ENCODE data around the gene GPC5. TPM values are rescaled to one million over a fixed set of nuclear protein-coding genes. Genes with fewer than 3 reads are reported as not detected.

Gene GPC5
- total and polyA plus RNA-seq, 9 donors, result 0.10 to 1.5 (median 0.38) TPM

- H3K27ac ChIP-seq, result no peak overlapping the region
- intact Hi-C loops (cut with DNase I), result no loop called here
- DNase-seq, result no peak
- no peaks in the 10 kb centered on the region for H3K36me3 ChIP-seq
- no peak overlapping the region for H3K4me3 ChIP-seq
- H3K27me3 ChIP-seq, result no peaks in the 10 kb centered on the region
- H3K4me1 ChIP-seq (ENCODE audit: insufficient read depth), result no peaks in the 10 kb centered on the region
- TF ChIP-seq CTCF (IDR thresholded peaks at IDR 0.05), result no peak
- no peak for TF ChIP-seq POLR2A (IDR thresholded peaks at IDR 0.05)
- TF ChIP-seq EP300 (IDR thresholded peaks at IDR 0.05), result no peak
- 55 to 64% (median 60%) methylated on average over 3 of the region's 3 CpGs for WGBS, 3 donors
- no peaks in the 10 kb centered on the region for H3K9me3 ChIP-seq
Observed at GRCh38 chr13:92044351-92044750, 645.9 kb downstream of the GPC5 start.

GRCh38 chr13:92054389-92054788 is 656.0 kb downstream of the GPC5 start:
- no peak overlapping the region for H3K27ac ChIP-seq
- no peaks in the 10 kb centered on the region for H3K27me3 ChIP-seq
- TF ChIP-seq CTCF (IDR thresholded peaks at IDR 0.05) (no peak), POLR2A (IDR thresholded peaks at IDR 0.05) (no peak), EP300 (IDR thresholded peaks at IDR 0.05) (no peak)
- intact Hi-C loops (cut with DNase I), result no loop called here
- H3K9me3 ChIP-seq, result no peaks in the 10 kb centered on the region
- no peak for DNase-seq
- no peak overlapping the region for H3K4me3 ChIP-seq
- no peaks in the 10 kb centered on the region for H3K36me3 ChIP-seq
- no peaks in the 10 kb centered on the region for H3K4me1 ChIP-seq (ENCODE audit: insufficient read depth)

- no peaks in the 10 kb centered on the region for H3K9me3 ChIP-seq
- no peak for DNase-seq
- H3K27me3 ChIP-seq, result no peaks in the 10 kb centered on the region
- no peak overlapping the region for H3K4me3 ChIP-seq
- H3K27ac ChIP-seq, result no peak overlapping the region
- no peaks in the 10 kb centered on the region for H3K36me3 ChIP-seq
- 57 to 67% (median 64%) methylated on average over 4 of the region's 4 CpGs for WGBS, 3 donors
- H3K4me1 ChIP-seq (ENCODE audit: insufficient read depth), result no peaks in the 10 kb centered on the region
- intact Hi-C loops (cut with DNase I), result no loop called here
- TF ChIP-seq POLR2A (IDR thresholded peaks at IDR 0.05) (no peak), EP300 (IDR thresholded peaks at IDR 0.05) (no peak), CTCF (IDR thresholded peaks at IDR 0.05) (no peak)
Observed at GRCh38 chr13:92074658-92075057, 676.2 kb downstream of the GPC5 start.

GRCh38 chr13:92097337-92097903 is 699.0 kb downstream of the GPC5 start:
- no peaks in the 10 kb centered on the region for H3K4me1 ChIP-seq (ENCODE audit: insufficient read depth)
- H3K9me3 ChIP-seq, result no peaks in the 10 kb centered on the region
- no peak overlapping the region for H3K4me3 ChIP-seq
- no peak for DNase-seq
- intact Hi-C loops (cut with DNase I), result no loop called here
- WGBS, 3 donors, result 76 to 86% (median 82%) methylated on average over 4 of the region's 4 CpGs
- H3K36me3 ChIP-seq, result no peaks in the 10 kb centered on the region
- TF ChIP-seq CTCF (IDR thresholded peaks at IDR 0.05) (no peak), EP300 (IDR thresholded peaks at IDR 0.05) (no peak), POLR2A (IDR thresholded peaks at IDR 0.05) (no peak)
- no peak overlapping the region for H3K27ac ChIP-seq
- H3K27me3 ChIP-seq, result no peaks in the 10 kb centered on the region

Data from ovary (tissue), 9 donors.